NCI-H2029 (cell line): ENCODE measurements around the gene TMEM132D.

ENCODE experiments used
- DNase-seq: peaks from one replicate; lab custom pipeline; 2025; lab: John Stamatoyannopoulos, UW

Gene TMEM132D

DNA sequence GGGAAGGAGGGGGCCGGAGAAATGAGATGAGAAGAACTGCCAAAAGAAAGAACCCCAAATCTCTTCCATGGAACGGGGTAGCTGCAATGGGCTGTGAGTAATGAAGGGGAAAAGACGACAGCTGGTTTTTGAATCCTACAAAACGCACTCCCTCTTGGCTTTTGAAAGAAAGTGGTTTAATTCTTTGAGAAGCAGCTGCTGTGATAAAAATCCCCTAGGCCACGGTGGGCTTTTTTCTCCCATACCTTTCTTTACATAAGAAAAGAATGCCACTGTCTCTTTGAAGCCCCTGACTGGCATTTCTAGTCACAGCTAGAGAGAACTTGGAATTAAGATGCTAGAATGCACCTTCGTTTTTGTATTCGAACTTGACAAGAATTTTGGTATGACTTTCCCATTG, 564.5 kb downstream of the TMEM132D start:
- no peak for DNase-seq

DNA sequence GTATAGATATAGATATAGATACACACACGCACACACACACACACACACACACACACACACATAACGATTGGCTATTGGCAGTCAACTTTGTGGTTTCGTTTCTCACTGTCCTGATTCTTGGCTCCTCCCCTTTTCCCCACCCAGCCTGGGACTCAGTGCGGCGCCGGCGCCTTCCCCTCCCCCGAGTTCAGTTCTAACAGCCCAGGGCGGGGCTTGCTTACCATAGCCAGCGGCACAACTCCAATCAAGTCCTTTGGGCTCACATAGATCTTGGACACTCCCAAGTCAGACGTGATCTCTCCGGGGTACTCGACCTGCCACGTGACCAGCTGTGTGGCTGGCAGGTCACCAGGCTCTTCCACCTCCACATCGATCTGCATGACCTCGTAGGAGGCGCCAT, 566.4 kb downstream of the TMEM132D start:
- peak; percentile 79 for DNase-seq

DNA sequence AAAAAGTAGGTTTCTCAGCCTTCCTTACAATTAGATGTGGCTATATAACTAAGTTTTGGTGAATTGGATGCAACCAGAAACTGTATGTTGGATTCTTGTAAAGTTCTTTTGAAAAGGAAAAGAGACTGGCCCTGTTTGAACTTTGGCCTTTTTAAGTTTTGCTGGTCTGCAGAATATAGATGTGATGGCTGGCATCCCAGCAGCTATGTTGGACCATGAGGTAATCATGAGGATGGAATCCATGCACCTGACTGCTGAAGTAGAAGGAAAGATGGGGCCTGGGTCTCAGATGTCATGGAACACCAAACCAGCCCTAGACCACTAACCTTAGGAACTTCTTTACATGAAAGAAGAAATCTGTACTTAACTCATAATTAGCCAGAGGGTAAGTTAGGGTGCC, 568.1 kb downstream of the TMEM132D start:
- DNase-seq: no peak

DNA sequence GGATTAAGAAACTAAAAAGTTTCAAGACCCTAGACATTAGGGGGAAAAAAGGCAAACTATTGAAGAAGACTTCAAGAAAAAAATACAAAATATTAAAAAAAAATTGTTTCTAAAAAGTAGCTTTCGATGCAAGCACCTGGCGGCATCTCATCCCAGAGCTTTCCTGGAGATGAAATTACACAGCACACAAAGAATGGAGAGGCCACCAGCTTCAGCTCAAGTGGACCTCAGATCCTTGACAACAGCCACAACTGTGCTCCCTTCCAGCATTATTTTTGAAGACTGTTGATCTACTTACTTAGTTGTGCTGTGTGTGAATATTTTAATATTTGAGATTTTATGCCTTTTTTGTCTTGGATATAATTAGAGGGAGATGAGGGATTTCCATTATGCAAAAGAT, 571.5 kb downstream of the TMEM132D start:
- peak; percentile 46 for DNase-seq

DNA sequence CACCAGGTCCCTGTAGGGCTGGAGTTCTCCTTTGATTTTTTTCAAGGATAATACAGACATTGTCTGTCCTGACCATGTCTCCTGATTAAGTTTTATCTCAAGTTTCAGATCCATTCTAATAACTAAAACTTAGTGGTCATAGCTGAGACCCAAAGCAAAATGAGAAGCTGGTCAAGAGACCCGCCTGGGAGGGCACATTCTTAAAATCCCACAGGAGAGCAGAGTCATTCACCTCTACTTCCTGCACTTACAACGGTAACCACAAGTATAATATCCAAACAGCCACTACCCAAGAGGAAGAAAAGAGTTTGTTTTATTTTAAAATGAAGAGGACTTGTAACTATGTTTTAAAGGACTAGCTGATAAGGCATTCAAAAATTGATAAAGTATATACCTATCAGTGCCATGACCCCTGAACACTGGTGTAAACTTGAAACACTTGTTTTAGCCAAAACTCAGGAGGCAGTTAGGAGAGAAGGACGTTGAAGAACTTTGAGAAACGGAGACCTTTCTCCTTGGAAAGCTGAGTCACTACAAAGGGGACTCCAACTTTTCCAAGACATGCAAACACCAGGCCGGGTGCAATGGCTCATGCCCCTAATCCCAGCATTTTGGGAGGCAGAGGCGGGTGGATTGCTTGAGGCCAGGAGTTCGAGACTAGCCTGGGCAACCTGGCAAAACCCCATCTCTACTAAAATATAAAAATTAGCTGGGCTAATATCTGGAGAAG, 572.3 kb downstream of the TMEM132D start:
- DNase-seq: no peak

DNA sequence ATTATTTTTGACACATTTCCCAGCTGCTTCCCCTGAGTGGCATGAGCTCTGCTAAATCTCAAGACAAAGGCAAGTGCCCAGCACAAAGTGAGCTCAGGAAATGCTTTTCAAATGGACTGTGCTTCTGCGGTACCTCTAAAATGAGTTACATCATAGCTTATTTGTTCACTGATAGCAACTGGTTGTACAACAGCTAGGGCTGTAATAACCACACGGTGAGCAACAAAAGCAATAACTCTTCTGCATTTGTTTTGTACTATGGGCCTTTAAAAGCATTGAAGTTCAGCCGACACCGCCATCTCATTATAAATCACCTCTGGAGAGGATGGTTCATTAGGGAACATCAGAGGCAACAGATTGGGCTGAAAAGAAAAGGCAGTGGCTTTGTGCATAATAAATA, 575.6 kb downstream of the TMEM132D start:
- peak; percentile 23 for DNase-seq

DNA sequence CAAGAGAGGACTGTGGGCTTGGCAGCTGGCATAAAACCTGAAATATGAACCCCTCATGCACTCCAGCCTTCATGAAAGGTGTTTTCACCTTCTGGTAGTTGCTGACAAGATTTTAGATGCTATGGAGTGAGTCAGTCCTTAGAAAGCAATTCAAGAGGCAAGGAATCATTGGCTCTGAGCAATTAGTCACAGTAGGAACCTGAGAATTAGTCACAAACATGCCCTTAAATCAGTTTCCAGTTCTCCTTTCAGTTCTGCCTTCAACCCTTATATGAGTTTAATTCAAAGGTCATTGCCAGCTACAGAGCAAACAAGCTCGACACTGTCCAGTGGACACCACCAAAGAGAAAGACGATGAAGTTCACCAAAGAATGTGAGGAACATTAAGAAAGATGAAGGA, 578.3 kb downstream of the TMEM132D start:
- DNase-seq: no peak

DNA sequence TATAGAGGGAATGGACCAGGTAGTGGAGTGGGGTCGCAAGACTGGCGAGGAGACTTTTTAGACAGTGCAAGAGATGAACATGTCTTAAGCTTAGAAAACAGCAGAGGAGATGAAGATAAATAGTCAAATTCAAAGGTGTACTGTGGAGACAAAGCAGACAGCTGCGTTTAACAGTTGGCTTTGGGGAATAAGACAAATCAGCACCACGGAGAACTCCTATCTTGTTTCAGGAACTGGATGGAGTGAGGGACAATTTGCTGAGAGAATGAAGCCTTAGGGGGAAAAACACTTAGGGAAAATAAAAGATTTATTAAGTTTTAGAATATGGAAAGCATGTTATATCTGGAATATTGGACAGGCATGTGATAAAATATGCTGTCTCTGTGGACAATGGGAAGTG, 591.8 kb downstream of the TMEM132D start:
- no peak for DNase-seq

DNA sequence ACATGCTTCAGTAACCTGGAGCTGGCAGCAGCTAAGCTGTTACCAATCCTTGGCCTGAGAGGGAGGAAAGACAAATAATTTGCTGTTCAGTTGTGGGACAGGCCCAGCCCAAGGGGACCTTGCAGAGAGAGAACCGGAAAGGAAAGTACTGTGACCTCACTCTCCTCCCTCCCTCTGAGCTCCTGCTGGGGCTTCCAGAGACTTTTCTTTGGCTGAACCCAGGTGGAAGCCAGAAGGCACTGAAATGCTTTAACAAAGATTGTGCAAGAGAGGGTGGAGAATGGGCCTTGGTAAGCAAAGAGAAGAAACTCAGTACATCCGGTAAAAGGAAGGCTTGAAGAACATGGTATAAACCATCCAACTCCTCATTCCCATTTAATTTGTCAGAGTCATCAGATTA, 593.5 kb downstream of the TMEM132D start:
- no peak for DNase-seq

DNA sequence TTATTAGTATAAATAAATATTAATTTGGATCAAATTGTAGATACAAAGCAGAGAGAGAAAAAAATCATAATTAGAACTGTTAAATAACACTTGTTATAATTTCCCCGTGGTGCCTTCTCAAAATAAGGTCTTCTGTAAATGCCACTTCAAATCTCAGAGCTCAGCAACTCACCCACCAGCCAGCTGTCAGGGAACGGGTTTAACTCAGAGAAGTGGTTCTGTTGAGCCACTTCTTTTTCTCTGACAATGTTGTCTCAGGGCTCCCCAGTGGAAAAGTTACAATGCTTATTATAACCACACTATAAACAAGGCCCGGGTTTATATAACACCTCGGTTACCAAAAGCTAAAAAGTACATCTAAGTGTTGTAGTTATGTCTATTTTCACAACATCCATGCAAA, 598.0 kb downstream of the TMEM132D start:
- no peak for DNase-seq

DNA sequence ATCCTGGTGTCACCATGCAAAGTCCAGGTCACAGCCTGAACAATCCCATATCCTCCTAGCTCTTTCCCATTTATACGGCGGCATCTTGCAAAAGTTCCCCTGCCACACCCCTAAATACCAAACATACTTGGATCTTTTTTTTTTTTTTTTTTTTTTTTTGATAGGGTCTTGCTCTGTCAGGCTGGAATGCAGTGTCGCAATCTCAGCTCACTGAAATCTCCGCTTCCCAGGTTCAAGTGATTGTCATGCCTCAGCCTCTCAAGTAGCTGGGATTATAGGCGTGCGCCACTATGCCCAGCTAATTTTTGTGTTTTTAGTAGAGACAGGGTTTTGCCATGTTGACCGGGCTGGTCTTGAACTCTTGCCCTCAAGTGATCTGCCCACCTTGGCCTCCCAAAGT, 599.3 kb downstream of the TMEM132D start:
- no peak for DNase-seq

DNA sequence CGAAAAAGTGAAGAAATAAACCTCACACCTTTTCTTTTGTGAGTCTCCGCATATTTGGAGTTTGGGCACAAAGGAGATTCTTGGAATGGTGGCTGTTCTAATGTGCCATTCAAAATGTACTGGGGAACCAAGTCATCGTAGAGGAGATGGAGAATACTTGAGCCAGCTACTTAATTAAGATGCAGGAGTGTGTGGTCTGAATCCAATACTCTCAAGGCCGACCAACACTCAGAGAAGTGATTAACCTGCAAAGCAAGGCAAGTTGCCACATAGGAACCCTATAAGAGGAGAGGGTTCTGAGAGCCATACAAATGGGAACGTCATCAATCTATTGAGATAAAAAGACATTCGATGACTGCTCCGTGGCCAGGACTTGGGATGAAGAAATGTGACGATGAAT, 603.8 kb downstream of the TMEM132D start:
- DNase-seq: no peak

DNA sequence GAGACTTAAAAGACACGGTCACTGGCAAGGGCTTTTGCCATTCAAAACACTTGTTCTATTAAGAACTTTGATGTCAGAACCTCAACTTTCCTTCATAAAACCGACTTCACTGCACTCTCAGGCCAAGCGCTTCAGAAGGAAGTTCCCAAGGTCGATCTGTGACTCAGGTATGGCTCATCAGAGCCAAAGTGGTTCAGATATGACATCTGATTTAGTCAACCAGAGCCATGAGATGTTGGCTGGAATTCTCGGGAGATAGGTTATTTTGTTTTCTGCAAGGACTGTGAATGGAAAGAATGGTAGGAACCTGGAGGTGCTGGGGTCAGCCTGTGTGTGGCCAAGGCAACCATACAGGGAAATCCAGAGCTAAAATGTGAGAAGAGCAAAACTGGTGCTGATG, 604.9 kb downstream of the TMEM132D start:
- DNase-seq: no peak

DNA sequence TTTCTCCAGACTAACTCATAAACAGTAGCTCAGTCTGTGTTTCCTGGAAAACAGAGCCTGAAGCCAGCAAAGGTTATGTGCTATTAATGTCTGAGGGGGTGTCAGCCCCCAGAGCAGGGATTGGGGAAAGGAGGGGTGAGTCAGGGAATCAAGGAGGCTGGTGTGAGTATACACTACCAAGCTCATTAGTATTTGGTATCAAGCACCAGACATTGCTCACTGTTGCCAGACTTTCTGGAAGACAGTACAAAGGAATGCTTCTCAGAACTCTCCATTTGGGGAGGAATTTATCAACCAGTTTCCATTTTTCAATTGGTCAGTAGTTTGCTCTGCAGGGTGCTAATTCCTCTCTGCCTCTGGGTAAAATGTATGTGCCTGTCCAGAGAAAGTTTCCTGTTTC, 607.2 kb downstream of the TMEM132D start:
- no peak for DNase-seq

DNA sequence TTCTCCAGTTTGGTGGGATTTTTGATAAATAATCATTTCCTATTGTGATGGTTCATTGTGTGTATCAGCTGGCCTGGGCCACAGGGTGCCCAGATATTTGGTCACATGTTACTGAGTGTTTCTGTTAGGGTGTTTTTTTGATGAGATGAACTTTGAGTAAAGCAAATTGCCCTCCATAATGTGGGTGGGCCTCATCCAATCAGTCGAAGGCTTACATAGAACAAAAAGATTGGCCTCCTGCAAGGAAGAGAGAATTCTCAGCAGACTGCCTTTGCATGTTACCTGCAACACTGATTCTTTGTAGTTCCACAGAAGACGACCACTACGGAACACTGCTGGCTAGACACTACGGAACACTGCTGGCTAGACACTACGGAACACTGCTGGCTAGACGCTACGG, 609.0 kb downstream of the TMEM132D start:
- no peak for DNase-seq

DNA sequence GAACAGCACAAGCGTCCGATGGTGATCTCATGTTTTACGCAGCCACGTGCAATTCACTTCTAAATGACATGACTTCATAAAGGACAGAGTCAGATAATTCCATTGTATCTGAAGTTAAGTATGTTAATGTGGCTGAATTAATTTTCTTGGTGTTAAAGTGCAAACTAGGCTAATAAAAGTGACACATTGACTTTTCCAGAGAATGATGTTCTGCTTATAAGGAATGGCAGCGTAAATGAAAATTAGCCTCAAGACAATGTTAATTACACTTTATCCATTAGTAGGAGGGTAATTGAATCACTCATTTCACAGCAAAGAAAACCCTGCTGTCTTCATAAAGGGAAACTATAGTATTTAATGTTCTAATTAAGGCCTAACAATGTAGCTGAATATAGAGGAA, 624.1 kb downstream of the TMEM132D start:
- DNase-seq: no peak

DNA sequence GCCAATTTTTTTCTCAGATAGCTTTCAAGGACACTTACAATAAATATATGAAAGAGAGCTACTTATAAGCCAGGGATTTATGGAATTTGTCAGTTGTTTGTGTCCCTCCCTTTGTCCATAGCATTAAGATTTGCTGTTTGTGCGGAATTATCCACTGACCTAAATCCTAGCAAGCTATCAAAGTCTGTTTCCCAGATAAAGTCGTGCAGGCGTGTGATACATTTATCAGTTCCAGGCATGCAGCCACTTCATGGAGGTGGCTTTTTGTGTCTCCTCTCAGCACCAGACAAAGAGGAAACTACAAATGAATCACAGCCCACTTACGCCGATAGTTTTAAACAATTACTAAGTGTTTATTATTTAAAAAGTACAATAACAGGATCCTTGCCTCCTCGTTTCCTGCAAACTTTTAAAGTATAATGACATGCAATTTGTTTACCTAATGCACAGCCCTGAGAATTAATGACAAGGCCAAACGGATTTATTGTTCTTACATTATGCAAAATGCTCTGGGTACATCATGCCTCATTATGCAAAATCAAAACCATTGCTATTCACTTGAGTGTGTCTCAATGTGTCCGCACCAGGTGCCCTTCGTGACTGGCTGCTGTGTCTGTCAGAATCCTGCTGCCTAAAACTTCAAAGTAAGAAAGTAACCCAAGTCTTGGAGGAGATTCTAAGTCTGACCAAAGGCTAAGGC, 627.3 kb downstream of the TMEM132D start:
- no peak for DNase-seq

DNA sequence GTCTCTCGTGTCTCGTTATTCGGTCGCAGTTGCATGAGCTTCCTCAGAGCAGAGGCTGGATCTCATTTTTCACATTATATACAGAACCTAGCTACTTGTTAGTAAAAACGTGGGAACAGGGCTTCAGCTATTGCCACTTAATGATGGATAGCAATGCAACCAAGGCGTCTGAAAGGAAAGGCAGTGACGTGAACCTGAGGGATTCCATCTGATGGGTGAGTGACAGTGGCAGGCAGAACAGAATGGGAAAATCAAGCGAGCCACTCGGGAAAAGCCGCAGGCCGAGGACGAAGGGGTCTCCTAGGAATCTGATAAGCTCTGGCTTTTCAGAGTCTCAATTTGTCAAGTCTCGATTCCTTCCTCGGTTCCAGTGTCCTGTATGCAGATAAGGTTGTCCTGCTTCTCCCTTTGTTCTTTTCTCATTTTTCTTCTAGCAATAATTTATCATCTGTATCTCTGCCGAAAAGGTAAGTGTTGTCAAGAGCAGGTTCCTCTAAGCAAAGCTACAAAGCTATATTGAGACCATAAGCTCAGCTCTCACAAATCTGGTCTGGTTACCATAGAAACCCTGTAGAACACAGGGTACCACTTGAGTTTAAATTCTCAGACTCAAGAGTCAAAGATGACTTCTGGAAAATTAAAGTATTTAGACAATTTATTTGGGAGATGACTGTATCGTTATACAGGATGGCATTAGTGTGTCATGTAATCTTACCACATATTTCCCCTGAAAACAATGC, 633.9 kb downstream of the TMEM132D start:
- DNase-seq: no peak

DNA sequence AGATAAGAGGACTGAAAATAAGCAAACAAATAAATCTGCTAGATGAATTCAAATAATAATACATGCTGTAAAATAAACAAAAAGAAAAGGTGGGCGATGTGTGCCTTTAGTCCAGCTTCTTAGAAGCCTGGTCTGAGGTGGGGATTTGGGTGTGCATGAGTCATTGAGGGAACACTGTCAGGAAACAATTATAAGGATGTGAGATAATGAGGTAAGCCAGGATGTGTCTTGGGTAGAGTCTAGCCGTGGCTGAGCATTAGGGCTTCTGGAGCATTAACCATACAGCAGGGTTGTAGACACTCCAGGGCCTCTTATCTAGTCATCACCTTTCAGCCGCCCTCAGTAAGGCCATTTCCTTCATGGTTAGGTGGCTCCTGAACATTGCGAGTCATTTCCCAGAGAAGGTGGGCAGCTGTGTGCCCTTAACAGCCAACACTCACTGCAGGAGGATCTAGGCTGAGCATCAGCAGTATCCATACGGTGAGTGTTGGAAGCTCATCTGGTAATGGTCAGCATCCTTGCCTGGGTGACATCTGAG, 645.0 kb downstream of the TMEM132D start:
- peak; percentile 52 for DNase-seq

DNA sequence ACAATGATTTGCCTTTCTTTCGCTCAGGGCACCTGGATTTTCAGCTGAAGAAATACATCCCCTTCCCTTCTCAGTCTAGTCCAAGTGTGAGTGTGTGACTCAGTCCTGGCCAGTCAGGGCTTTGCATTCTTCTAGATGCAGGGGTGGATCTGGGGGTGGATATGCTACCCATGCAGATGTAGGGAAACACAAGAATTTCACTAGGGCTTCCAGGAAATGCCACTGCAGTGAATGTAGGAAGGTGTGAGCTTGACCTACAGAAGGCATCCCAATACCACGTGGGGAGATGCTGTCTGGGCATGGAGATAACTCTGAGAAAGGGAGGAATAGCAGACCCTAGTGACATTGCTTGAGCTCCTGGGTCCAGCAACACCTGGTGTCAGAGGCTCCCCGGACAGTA, 646.3 kb downstream of the TMEM132D start:
- no peak for DNase-seq

DNA sequence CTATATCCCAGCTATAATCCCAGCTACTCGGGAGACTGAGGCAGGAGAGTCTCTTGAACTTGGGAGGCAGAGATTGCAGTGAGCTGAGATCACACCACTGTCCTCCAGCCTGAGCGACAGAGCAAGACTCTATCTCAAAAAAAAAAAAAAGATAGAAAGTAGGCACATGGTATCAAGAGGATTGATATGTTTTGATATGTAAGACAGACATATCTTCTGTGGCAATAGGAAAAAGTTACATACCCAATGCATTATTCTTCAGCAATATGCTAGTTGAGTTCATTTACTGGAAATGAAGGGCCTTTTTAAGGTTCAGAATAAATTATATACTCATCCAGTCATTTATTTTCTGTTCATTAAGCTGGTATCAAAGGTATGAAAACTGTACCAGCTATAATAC, 657.2 kb downstream of the TMEM132D start:
- no peak for DNase-seq

DNA sequence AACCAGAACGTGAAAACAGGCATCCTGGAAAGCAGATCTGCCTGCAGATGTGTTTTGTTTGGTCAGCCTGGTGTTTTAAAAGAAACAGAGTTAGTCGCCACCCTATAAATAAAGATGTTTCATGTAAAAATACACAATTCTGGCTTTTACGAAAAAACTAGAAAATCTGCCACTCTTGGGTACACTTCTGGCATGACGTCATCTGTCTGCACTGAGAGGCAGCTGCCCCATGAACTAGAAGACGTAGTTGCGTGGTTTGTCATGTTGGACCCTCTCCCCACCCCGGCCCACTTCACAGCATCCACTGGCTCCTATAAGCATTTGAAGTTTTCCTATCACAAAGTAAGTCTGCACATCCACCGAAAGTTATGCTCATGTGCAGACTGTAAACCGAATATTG, 658.1 kb downstream of the TMEM132D start:
- DNase-seq: no peak

DNA sequence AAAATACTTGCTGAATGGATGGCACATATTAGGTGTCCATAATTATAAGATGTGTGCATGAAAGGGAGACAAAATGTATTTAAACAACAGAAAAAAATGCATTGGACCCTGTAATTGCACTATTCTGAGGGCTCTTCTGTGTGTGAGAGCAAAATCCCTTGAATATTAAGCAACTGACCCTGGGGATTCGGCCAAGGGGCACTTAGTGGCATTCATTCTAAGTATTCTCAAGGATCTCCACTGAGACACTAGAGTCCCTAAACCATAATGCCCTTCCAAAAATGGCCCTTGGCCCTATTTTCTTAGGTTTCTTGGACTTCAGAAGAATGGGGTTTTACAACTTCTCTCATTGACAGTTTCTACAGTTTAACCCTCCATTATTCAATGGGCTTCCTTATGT, 662.0 kb downstream of the TMEM132D start:
- no peak for DNase-seq
